Head of caudate nucleus (tissue), 42 donors: ENCODE results near the gene PLEKHM1.
"Not testable (repeated sequence)": the region's sequence is repeated elsewhere in the genome, so short reads cannot be mapped to it uniquely, and the experiment has no call there.

Experiments used
- DNase-seq, 42 donors: peaks; one replicate each; pipeline versions ENCODE4 v3.0.0 to v3.0.0-alpha.2; 2020 to 2021; ENCODE audit warnings: mixed read lengths in 7 of 42
- intact Hi-C: fragments of 100-400 bp; cut with DNase I; formaldehyde crosslinking; loops from one replicate; pipeline ENCODE4 v1.15.0; 2022

The PLEKHM1 gene

GRCh38 chr17:45444856-45445820 lies 45.4 kb downstream of the PLEKHM1 start:
- DNase-seq, result peak in 1 of 42 donors; percentile 8
- intact Hi-C loops, result not testable (repeated sequence)

GRCh38 chr17:45444301-45444700 lies 46.2 kb downstream of the PLEKHM1 start:
- peak in 1 of 42 donors; percentile 16 for DNase-seq
- intact Hi-C loops, result not testable (repeated sequence)

- DNase-seq, result peak in 2 of 42 donors; percentile 12 to 20
- intact Hi-C loops, result not testable (repeated sequence)
Measured at GRCh38 chr17:45443371-45444260, 46.9 kb downstream of the PLEKHM1 start.

GRCh38 chr17:45441526-45442310 lies 48.8 kb downstream of the PLEKHM1 start:
- intact Hi-C loops, result no loop called here

GRCh38 chr17:45440839-45441515 lies 49.5 kb downstream of the PLEKHM1 start:
- DNase-seq, result peak in 1 of 42 donors; percentile 18
- intact Hi-C loops, result not testable (repeated sequence)

More at GRCh38 chr17:45441526-45442310, 48.8 kb downstream of the PLEKHM1 start:
- peak in 1 of 42 donors; percentile 16 for DNase-seq

GRCh38 chr17:45440161-45440778 lies 50.3 kb downstream of the PLEKHM1 start:
- intact Hi-C loops, result no loop called here
- DNase-seq, result peak in 2 of 42 donors; percentile 9 to 11

- DNase-seq, result peak in 34 of 42 donors; percentile 20 to 88 (median 59)
- intact Hi-C loops, result no loop called here
Measured at GRCh38 chr17:45438931-45439610, 51.5 kb downstream of the PLEKHM1 start.

GRCh38 chr17:45437465-45438283 lies 52.8 kb downstream of the PLEKHM1 start:
- no peak for DNase-seq
- intact Hi-C loops, result no loop called here

- DNase-seq, result no peak
- intact Hi-C loops, result no loop called here
Measured at GRCh38 chr17:45436625-45437464, 53.7 kb downstream of the PLEKHM1 start.

GRCh38 chr17:45436161-45436560 lies 54.4 kb downstream of the PLEKHM1 start:
- intact Hi-C loops, result no loop called here
- peak; percentile 57 to 97 (median 84) for DNase-seq

GRCh38 chr17:45435481-45435880 lies 55.0 kb downstream of the PLEKHM1 start:
- intact Hi-C loops, result no loop called here

GRCh38 chr17:45433159-45433535 lies 57.4 kb downstream of the PLEKHM1 start:
- DNase-seq, result no peak
- intact Hi-C loops, result no loop called here

More at GRCh38 chr17:45435481-45435880, 55.0 kb downstream of the PLEKHM1 start:
- DNase-seq, result no peak

- DNase-seq, result peak in 31 of 42 donors; percentile 30 to 70 (median 49)
- intact Hi-C loops, result no loop called here
Measured at GRCh38 chr17:45432405-45433158, 57.9 kb downstream of the PLEKHM1 start, which contains the start of gene ARHGAP27. TSS of gene ARHGAP27 (minus strand) at chr17:45432870. CDS start at chr17:45430279, 2,591 bp downstream.
